Measurements from ENCODE around the gene PRIM1.

- TF ChIP-seq ZNF274 (IDR thresholded peaks at IDR 0.05; ENCODE audit: low read depth, low read length) (no peak), SUZ12 (IDR thresholded peaks at IDR 0.05; ENCODE audit: extremely low read depth, insufficient read depth, insufficient read length) (no peak), YY1 (IDR thresholded peaks at IDR 0.05; ENCODE audit: insufficient read depth, insufficient read length) (no peak)
Measured at GRCh38 chr12:56694161-56694560, 58.0 kb downstream of the PRIM1 start.
